HG02973 (cell line): ENCODE measurements around the gene SLC39A1.

Source experiments
- ATAC-seq: cut with Tn5 transposase; IDR thresholded peaks from one replicate; pipeline ENCODE4 v1.9.1; 2021; ENCODE audit warnings: moderate library complexity; ENCODE audit not compliant: unreplicated experiment

SLC39A1 gene

GRCh38 chr1:153953859-153954365, 9.4 kb downstream of the SLC39A1 start:
- no peak for ATAC-seq

DNA sequence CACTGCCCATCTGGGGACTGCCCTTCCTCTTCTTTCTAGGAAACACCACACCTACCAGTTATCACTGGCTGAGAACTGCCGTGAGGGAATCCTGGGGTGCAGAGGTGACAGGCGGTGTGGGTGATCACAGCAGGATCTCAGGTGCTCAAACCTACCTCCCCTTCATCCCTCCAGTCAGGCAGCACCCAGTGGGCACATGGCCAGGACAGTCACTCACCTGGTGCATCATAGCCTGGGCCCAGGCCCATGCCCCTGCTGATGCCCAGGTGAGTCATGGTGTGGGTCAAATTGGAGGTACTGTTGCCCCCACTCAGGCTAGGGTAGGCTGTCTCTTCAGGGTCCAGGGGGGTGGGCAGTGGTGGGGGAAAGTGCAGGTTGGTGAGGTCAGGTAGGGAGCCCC, 11.5 kb downstream of the SLC39A1 start:
- ATAC-seq = no peak

- no peak for ATAC-seq
Observed at GRCh38 chr1:153951183-153951582, 12.2 kb downstream of the SLC39A1 start.

DNA sequence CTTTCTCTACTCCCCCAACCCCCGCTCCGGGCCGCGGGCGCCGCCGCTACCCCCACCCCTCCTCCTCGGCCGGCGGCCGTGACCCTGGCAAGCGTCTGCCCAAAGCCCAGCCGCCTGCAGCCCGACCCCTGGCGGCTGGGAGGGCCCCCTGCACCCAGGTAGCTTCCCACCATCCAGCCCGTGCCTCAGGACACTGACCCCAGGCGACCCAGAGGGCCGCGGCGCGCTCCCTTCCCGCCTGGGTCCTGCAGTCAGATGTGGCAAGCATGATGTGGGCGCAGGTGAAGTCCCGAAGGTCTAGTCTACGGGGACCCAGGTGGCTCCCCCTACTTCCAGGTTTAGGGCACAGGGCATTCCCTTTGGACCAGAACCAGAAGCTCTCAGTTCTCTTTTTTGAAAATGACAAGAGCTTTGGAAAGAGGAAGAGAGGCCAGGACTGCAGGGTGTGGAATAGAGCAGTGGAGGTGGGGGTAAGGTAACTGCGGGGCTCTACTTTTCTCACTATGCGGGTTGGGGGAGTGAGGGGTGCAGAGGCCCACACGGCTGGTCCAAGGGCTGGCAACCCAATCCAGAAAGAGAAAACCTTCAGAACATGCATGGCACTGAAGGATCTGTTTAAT, 16.6 kb downstream of the SLC39A1 start, which contains the start of gene DENND4B:
TSS of gene DENND4B (minus strand) at position 97 of the 620 bp plus-strand sequence. CDS start 2,344 bp downstream, outside the sequence.
- peak; percentile 51 for ATAC-seq

GRCh38 chr1:153945795-153946621, 17.3 kb downstream of the SLC39A1 start:
- ATAC-seq = peak; percentile 63

- peak; percentile 4 for ATAC-seq
Observed at GRCh38 chr1:153945131-153945794, 18.1 kb downstream of the SLC39A1 start.

GRCh38 chr1:153944827-153945117, 18.6 kb downstream of the SLC39A1 start:
- ATAC-seq = no peak

DNA sequence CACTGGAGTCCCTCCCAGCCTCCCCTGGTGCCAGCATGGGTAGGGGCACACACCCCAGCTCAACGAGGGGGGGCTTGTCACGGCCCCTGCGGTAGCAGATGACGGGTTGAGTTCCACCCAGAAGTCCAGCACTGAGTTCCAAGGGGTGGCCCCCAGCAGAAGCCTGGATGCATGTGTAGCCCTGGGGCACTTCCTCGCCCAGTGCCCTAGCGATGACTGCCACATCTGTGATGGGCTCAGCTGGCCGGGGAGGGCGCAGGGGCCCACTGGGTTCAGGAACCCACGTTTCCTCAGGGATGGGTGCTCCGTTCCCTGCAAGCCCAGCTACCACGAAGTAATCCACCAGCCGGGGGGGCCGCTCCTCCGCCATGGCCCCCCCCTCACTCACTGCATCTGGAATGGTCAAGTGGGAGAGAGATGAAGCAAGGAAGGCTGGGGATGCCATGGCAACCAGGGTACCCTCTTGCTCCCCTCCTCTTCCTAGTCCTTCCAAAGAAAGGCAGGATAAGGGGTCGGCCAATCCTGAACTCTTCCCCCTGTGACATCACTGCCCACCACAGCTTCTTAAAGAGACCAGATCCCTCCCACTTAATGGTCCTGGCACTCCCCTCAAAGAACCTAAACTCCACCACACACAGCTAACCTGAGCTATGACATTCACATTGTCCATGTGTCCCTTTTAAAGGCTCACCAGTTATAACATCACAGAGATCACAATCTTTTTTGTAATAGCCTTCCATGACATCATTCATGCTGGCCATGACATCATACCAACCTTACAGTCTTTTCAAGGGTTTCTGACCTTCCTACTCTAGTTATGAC, 19.1 kb downstream of the SLC39A1 start:
- ATAC-seq = no peak

DNA sequence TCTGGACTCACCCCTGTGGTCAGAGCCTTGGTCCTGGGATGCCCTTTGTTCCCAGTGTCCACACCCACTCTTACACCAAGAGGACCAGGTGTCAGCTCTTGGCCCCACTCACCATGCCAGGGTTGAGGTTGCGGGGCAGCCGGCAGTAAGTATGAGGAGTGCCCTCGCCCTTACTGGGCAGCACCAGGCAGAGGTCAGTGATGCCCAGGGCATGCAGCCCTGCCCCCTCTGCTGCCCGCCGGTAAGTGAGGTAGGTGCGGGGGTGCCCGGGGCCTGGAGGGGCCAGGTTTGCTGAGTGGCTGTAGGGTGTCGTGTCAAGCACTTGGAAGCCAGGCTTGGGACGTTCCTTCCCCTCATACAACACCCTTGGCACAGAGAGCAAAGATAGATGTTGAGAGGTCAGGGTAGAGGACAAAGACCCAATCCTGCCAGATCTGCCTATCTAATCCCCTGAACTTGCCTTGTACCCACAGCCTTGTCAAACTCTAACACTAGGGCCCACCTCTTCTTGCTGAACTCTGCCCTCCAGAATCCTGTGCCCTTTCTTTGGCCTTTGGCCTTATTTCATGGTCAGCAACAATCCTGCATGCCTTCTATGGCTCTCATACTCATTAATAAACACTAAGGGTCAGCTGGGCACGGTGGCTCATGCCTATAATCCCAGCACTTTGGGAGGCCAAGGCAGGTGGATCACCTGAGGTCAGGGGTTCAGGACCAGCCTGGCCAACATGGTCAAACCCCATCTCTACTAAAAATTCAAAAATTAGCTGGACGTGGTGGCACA, 20.4 kb downstream of the SLC39A1 start:
- ATAC-seq = no peak

DNA sequence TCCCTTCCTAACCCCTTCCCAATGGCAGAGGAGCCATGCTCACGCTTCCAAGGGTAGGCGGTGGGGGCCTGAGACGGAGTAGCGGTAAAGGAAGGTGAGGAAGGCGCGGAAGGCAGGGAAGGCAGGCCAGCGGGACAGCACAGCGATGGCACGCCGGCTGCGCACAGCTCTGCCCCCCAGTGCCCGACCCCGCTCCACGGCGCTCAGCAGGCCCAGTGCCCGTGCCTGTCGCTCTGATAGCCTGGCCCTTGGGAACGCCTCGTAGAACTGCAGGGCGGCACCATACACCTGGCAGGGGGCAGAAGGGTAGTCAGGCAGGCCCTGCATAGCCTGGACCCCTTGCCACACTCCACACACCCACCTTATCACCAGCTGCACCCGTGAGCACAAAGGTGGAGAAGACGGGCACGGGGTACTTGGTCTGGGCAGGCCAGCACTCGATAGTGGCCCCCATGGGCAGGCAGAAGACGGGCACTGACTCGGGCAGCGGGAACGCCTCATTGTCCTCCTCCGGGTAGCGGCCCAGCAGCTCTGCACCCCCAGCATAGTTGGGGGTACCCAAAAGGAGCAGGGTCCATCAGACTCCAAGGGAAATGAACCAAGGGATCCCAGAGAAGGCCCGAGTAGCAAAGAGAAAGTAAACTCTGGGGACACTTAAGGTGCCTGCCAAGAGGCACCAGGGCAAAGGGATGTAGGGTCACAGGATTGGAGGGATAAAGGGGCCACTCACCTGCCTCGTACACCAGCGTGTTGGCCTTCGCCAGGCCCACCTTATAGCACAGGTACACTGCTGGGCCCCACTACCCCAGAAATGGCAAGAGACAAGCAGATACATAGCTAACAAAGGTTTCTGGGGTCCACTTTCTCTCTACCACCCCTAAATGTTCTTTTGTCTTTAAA, 21.3 kb downstream of the SLC39A1 start:
- no peak for ATAC-seq

DNA sequence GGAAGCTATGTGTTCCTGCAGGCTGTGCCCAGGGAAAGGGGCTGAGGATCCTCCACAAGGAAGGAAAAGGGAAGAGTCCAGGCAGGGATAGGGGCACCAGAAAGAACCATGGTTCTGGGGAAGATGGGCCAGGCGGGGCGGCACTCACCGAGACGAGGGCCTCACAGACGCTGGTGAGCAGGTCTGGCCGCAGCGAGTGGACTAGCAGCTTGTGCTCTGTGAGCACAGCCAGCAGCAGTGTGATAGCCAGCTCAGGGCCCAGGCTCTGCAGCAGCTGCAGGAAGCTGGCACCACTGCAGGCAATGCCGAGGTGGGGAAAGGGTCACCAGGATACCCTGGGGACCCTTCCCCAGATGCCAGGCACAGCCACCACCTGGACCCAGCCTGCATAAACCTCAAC, 22.6 kb downstream of the SLC39A1 start:
- no peak for ATAC-seq

DNA sequence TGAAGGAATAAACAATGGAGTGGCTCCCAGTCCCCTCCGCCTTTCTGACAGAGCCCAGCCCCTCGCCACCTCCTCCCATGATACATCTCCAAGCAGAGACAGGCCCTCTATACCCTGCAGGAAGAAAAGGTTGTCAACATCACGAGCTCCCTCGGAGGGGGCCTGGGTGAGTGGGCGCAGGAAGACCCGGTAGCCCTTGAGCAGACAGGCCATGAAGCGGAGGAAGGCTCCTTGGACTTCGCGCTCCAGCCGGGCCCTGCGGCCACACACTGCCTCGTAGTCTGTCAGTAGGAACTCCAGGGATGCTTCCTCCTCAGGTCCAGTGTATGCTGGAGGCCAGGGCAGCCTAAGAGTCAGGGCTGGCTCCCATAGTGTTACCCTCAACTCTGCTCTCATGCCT, 23.9 kb downstream of the SLC39A1 start:
- no peak for ATAC-seq

DNA sequence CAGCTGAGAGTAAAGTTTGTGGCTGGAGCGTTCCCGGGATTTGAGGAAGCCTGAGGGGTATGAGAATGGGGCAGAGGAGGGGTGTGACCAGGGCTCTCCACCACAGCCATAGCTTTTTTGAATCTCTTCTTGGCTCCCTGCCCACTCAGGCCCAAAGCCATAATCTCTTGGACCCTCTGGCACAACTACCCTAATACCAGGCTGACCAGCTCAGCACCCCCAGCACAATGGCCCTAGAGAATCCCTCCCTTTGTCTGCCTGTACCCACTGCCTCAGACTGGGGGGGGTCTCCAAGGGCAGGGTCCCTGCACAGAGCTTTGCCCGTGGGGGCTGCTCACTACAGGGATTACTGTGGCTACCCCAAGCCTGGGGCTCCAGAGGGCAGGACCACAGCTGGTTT, 24.3 kb downstream of the SLC39A1 start:
- ATAC-seq = no peak

DNA sequence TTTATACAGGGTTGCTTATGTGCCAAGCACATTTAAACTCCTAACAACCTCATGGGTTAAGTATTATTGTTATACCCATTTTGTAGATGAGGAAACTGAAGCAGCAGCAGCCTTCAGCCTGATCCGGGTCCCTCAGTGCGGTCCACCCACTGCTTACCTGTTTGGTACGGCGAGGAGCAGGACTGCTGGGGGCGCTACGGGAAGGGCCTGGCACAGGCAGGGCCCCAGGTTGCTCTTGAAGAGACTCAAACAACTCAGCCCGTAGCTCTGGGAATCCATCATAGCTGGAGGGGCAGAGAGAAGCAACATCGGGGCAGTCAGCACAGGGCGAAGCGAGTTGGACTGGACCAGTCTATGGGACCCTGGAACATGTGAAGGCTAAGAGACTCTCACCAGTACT, 26.0 kb downstream of the SLC39A1 start:
- ATAC-seq = no peak

DNA sequence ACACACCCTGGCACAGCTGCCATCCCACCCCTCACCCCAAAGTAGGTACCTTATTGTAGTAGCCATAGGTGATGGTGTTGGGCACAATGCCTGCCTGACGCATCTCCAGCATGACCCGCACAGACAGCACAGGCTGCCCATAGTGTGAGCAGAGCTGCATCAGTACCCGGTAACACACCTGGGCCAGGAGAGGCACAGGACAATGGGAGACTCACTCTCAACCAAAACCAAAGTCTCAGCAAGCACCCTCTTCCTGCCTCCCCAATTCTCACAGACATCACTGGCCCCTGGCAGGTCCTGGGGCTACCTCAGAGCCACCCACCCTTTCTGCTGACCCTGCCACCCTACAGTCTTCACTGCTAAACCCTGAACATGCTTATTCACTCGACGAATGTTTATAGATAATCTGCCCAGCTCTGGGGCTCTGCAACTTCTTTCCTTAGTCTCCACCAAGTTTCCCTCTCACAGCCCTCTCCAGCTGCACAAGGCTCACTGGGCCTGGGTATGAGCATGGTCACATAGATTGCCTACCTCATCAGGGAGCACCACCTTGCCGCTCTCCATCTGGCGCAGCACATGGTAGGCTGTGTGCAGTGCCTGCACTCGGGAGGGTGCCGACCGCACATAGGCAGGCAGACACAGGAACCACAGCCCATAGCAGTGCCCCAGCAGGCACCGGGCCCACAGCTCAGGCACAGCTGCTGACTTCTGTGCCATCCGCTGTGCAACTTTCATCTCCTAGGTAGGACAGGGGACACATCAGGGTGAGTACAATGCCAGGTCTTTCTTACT, 27.1 kb downstream of the SLC39A1 start:
- no peak for ATAC-seq

GRCh38 chr1:153934746-153935145, 28.6 kb downstream of the SLC39A1 start:
- ATAC-seq = no peak

DNA sequence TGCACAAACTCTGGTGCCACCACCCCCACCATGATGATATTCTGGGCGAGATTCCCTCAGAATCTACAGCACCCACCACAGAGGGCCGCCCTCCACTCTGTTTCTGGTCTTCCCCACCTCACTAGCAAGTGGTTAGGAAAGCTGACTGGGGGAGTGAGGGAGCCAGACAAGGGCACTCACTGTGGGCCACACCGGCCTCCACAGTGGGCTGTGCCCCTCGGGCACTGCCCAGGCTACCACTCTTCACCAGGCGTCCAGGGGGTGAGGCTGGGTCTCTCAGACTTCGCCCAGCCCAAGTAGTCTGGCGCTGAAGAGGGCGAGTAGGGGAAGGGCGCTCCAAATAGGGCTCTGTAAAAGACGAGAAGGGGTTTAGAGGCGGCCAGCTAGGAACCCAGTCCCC, 29.4 kb downstream of the SLC39A1 start:
- ATAC-seq = no peak

DNA sequence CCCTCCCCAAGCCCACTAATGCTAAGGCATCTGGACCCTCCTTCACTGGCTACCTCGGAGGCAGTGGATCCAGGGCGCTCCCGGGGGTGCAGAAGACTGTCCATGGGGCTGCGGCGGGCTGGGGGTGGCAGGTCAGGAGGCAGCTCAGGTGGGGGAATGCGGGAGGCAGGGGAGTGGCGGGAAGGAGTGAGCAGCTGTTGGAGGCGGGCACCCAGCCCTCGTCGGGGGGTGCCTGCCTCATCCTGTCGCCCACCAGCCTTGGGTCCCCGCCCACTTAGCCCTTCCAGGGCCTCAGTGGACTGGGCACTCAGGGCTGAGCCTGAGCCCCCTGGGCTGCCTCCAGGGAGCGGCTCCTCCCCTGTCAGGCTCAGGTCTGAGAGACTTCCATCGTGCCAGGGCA, 29.9 kb downstream of the SLC39A1 start:
- no peak for ATAC-seq
